ENCODE data around the gene MARCHF10.

The MARCHF10 gene

GRCh38 chr17:62713086-62713881 lies 94.8 kb downstream of the MARCHF10 start:
- Histone ChIP-seq H3K9ac (no peak overlapping the region), H3K4me1 (peaks cover 70% of the 10 kb centered on the region), H3K27ac (no peak overlapping the region), H3K4me3 (no peak overlapping the region), H3K27me3 (no peaks in the 10 kb centered on the region), H3K9me3 (peaks cover 7% of the 10 kb centered on the region; the same call in 1 of the 2 replicates), H4K20me1 (no peaks in the 10 kb centered on the region), H3K36me3 (no peaks in the 10 kb centered on the region), H3K4me2 (peak overlapping the region; percentile 66)
- TF ChIP-seq Cebpa-rat (IDR thresholded peaks at IDR 0.05): no peak

- Histone ChIP-seq H3K36me3 (no peaks in the 10 kb centered on the region), H3K27me3 (no peaks in the 10 kb centered on the region), H3K4me2 (peak overlapping the region; percentile 60), H3K4me3 (no peak overlapping the region), H3K4me1 (peaks cover 59% of the 10 kb centered on the region), H4K20me1 (no peaks in the 10 kb centered on the region), H3K27ac (peak overlapping the region; percentile 54), H3K9ac (no peak overlapping the region; the same call in 1 of the 2 replicates), H3K9me3 (peaks cover 7% of the 10 kb centered on the region; the same call in 1 of the 2 replicates)
- no peak for TF ChIP-seq Cebpa-rat (IDR thresholded peaks at IDR 0.05)
Observed at GRCh38 chr17:62712171-62712581, 95.9 kb downstream of the MARCHF10 start.

GRCh38 chr17:62708587-62708986 lies 99.5 kb downstream of the MARCHF10 start:
- H3K27me3 ChIP-seq: no peaks in the 10 kb centered on the region
- H3K4me1 ChIP-seq: peaks cover 43% of the 10 kb centered on the region
- H3K27ac ChIP-seq: no peak overlapping the region
- TF ChIP-seq Cebpa-rat (IDR thresholded peaks at IDR 0.05): no peak
- H3K9ac ChIP-seq: no peak overlapping the region
- no peaks in the 10 kb centered on the region for H4K20me1 ChIP-seq
- H3K4me2 ChIP-seq: no peak overlapping the region
- no peaks in the 10 kb centered on the region for H3K36me3 ChIP-seq
- H3K4me3 ChIP-seq: no peak overlapping the region
- peaks cover 7% of the 10 kb centered on the region; the same call in 1 of the 2 replicates for H3K9me3 ChIP-seq

GRCh38 chr17:62707425-62707739 lies 100.7 kb downstream of the MARCHF10 start:
- Histone ChIP-seq H3K4me2 (no peak overlapping the region), H3K9ac (no peak overlapping the region)
- TF ChIP-seq Cebpa-rat (IDR thresholded peaks at IDR 0.05): no peak

GRCh38 chr17:62706598-62707424 lies 101.3 kb downstream of the MARCHF10 start:
- no peak for TF ChIP-seq Cebpa-rat (IDR thresholded peaks at IDR 0.05)
- H3K27ac ChIP-seq: no peak overlapping the region
- no peaks in the 10 kb centered on the region for H3K27me3 ChIP-seq
- peaks cover 7% of the 10 kb centered on the region; the same call in 1 of the 2 replicates for H3K9me3 ChIP-seq
- no peak overlapping the region for H3K9ac ChIP-seq
- no peak overlapping the region for H3K4me3 ChIP-seq
- H3K4me2 ChIP-seq: no peak overlapping the region
- H4K20me1 ChIP-seq: no peaks in the 10 kb centered on the region
- no peaks in the 10 kb centered on the region for H3K36me3 ChIP-seq
- peaks cover 37% of the 10 kb centered on the region for H3K4me1 ChIP-seq

More at GRCh38 chr17:62707425-62707739, 100.7 kb downstream of the MARCHF10 start:
- Histone ChIP-seq H3K27me3 (no peaks in the 10 kb centered on the region), H3K4me3 (no peak overlapping the region), H4K20me1 (no peaks in the 10 kb centered on the region), H3K4me1 (peaks cover 41% of the 10 kb centered on the region), H3K36me3 (no peaks in the 10 kb centered on the region), H3K27ac (no peak overlapping the region), H3K9me3 (peaks cover 7% of the 10 kb centered on the region; the same call in 1 of the 2 replicates)

- H3K4me3 ChIP-seq: no peak overlapping the region
- H3K9ac ChIP-seq: no peak overlapping the region
Observed at GRCh38 chr17:62705778-62706597, 102.1 kb downstream of the MARCHF10 start.

GRCh38 chr17:62705156-62705777 lies 102.8 kb downstream of the MARCHF10 start:
- Histone ChIP-seq H3K9ac (peak overlapping the region; percentile 81; the same call in 1 of the 2 replicates), H3K4me3 (peak overlapping the region; percentile 77; the same call in 1 of the 2 replicates), H3K9me3 (peaks cover 7% of the 10 kb centered on the region; the same call in 1 of the 2 replicates), H3K4me1 (peaks cover 40% of the 10 kb centered on the region), H3K4me2 (peak overlapping the region; percentile 95), H3K36me3 (no peaks in the 10 kb centered on the region), H3K27me3 (no peaks in the 10 kb centered on the region), H3K27ac (peak overlapping the region; percentile 18), H4K20me1 (no peaks in the 10 kb centered on the region)
- no peak for TF ChIP-seq Cebpa-rat (IDR thresholded peaks at IDR 0.05)

More at GRCh38 chr17:62705778-62706597, 102.1 kb downstream of the MARCHF10 start:
- Histone ChIP-seq H3K27me3 (no peaks in the 10 kb centered on the region), H3K4me2 (peak overlapping the region; percentile 95), H3K9me3 (peaks cover 7% of the 10 kb centered on the region; the same call in 1 of the 2 replicates), H3K36me3 (no peaks in the 10 kb centered on the region), H3K27ac (peak overlapping the region; percentile 18; the same call in 1 of the 2 replicates), H3K4me1 (peaks cover 39% of the 10 kb centered on the region), H4K20me1 (no peaks in the 10 kb centered on the region)
- TF ChIP-seq Cebpa-rat (IDR thresholded peaks at IDR 0.05): no peak

GRCh38 chr17:62704381-62704971 lies 103.6 kb downstream of the MARCHF10 start:
- TF ChIP-seq Cebpa-rat (IDR thresholded peaks at IDR 0.05): peak; percentile 80; the same call in 1 of the 2 replicates

More at GRCh38 chr17:62704381-62704971, 103.6 kb downstream of the MARCHF10 start:
- H4K20me1 ChIP-seq: no peaks in the 10 kb centered on the region
- H3K9ac ChIP-seq: peak overlapping the region; percentile 81
- no peaks in the 10 kb centered on the region for H3K36me3 ChIP-seq
- peak overlapping the region; percentile 95 for H3K4me2 ChIP-seq
- no peaks in the 10 kb centered on the region for H3K27me3 ChIP-seq
- H3K4me3 ChIP-seq: peak overlapping the region; percentile 77
- H3K4me1 ChIP-seq: peaks cover 40% of the 10 kb centered on the region
- peak overlapping the region; percentile 83 for H3K27ac ChIP-seq
- H3K9me3 ChIP-seq: peaks cover 7% of the 10 kb centered on the region; the same call in 1 of the 2 replicates

Data from BLaER1 (cell line).